HepG2 (cell line): ENCODE results near the gene PEPD. TPM values are rescaled to one million over a fixed set of nuclear protein-coding genes. Genes with fewer than 3 reads are reported as not detected.

Experiments used
- GMEB2 ChIP-seq: IDR thresholded peaks from 2 replicates; pipeline ENCODE4 v1.6.1; 2016; ENCODE audit warnings: missing biosample characterization, missing genetic modification reagents, low read depth
- HIC2 ChIP-seq: sonication (generic); formaldehyde crosslinking; IDR thresholded peaks from 2 replicates; pipeline ENCODE4 v1.9.0; 2022; ENCODE audit warnings: low read depth, missing genetic modification reagents
- HNF1A ChIP-seq, 2 experiments: sonication (generic) in 1 of 2; formaldehyde crosslinking in 1 of 2; IDR thresholded peaks; 2 replicates each; pipeline versions ENCODE4 v1.4.0 to v1.6.1; 2016 to 2020; ENCODE audit warnings: borderline replicate concordance in 1 of 2, low read depth in 1 of 2, mild to moderate bottlenecking in 1 of 2, missing genetic modification reagents in 1 of 2
- HNF4A ChIP-seq: sonication (generic); formaldehyde crosslinking; IDR thresholded peaks from 2 replicates; pipeline ENCODE4 v1.4.0; 2020; ENCODE audit warnings: missing genetic modification reagents
- PLRG1 ChIP-seq: fragments of 450-650 bp; conservative IDR thresholded peaks from 2 replicates; pipeline ENCODE4 v1.6.1; 2016
- REPIN1 ChIP-seq: sonication (generic); formaldehyde crosslinking; IDR thresholded peaks from 2 replicates; pipeline ENCODE4 v1.8.0; 2022; ENCODE audit warnings: missing genetic modification reagents, low read depth, mild to moderate bottlenecking, borderline replicate concordance
- SOX6 ChIP-seq, 2 experiments: fragments of 450-650 bp in 1 of 2; sonication (generic) in 1 of 2; formaldehyde crosslinking in 1 of 2; IDR thresholded peaks; 2 replicates each; pipeline versions ENCODE4 v1.4.0 to v1.6.1; 2017 to 2020; ENCODE audit warnings: antibody characterized with exemption in 1 of 2, mild to moderate bottlenecking in 1 of 2, missing genetic modification reagents in 1 of 2
- SRSF1 ChIP-seq: fragments of 200-400 bp; formaldehyde crosslinking; optimal IDR thresholded peaks from 2 replicates; pipeline ENCODE3; 2017; ENCODE audit warnings: mild to moderate bottlenecking, low read depth, low read length, moderate library complexity
- TBX3 ChIP-seq: fragments of 450-650 bp; IDR thresholded peaks from 2 replicates; pipeline ENCODE4 v1.6.1; 2017; ENCODE audit warnings: antibody characterized with exemption, mild to moderate bottlenecking, inconsistent platforms, borderline replicate concordance
- YEATS4 ChIP-seq: sonication (generic); formaldehyde crosslinking; IDR thresholded peaks from 2 replicates; pipeline ENCODE4 v1.4.0; 2020; ENCODE audit warnings: missing genetic modification reagents, borderline replicate concordance
- ZNF230 ChIP-seq: sonication (generic); formaldehyde crosslinking; IDR thresholded peaks from 2 replicates; pipeline ENCODE4 v1.4.0; 2020; ENCODE audit warnings: mild to moderate bottlenecking, missing genetic modification reagents
- ZNF563 ChIP-seq: sonication (generic); formaldehyde crosslinking; IDR thresholded peaks from 2 replicates; pipeline ENCODE4 v1.8.0; 2022; ENCODE audit warnings: mild to moderate bottlenecking, moderate library complexity, missing genetic modification reagents
- ZNF792 ChIP-seq: IDR thresholded peaks from 2 replicates; pipeline ENCODE4 v1.6.1; 2016
- polyA plus RNA-seq, 8 experiments: library from polyadenylated mRNA; depleted of rRNA in 3 of 8; stranded (reverse) in 7 of 8; unstranded in 1 of 8; fragments of >200 nt; fragmentation: Illumina TruSeq in 4 of 8; extraction: Trizol in 4 of 8; gene quantifications; 2 replicates each; pipeline versions ENCODE4 v1.2.1 to v1.2.3, GENCODE V29; 2011 to 2016; ENCODE audit warnings: low read depth in 4 of 8, missing spikeins in 1 of 8, mixed read lengths in 1 of 8; ENCODE audit not compliant: insufficient read depth in 1 of 8
- total RNA-seq, 5 experiments: library from RNA; depleted of rRNA; stranded (reverse); fragments of >200 nt; fragmentation: Illumina TruSeq; extraction: Trizol; gene quantifications; 2 replicates each; pipeline ENCODE4 v1.2.3, GENCODE V29; 2016; ENCODE audit warnings: low read depth in 1 of 5
- TF ChIP-seq, protein P1 (sequence below): sonication (generic); formaldehyde crosslinking; IDR thresholded peaks from 2 replicates; pipeline ENCODE4 v1.4.0; 2020; ENCODE audit warnings: missing genetic modification reagents

PEPD gene
- total and polyA plus RNA-seq, 2 of the 13 experiments (the other 11 are each of a cell fraction or from before 2014, with no cell fraction given): 60.7 to 75.1 TPM

GRCh38 chr19:33399745-33400681 lies 121.6 kb downstream of the PEPD start (continued):
- TF ChIP-seq, protein P1, sequence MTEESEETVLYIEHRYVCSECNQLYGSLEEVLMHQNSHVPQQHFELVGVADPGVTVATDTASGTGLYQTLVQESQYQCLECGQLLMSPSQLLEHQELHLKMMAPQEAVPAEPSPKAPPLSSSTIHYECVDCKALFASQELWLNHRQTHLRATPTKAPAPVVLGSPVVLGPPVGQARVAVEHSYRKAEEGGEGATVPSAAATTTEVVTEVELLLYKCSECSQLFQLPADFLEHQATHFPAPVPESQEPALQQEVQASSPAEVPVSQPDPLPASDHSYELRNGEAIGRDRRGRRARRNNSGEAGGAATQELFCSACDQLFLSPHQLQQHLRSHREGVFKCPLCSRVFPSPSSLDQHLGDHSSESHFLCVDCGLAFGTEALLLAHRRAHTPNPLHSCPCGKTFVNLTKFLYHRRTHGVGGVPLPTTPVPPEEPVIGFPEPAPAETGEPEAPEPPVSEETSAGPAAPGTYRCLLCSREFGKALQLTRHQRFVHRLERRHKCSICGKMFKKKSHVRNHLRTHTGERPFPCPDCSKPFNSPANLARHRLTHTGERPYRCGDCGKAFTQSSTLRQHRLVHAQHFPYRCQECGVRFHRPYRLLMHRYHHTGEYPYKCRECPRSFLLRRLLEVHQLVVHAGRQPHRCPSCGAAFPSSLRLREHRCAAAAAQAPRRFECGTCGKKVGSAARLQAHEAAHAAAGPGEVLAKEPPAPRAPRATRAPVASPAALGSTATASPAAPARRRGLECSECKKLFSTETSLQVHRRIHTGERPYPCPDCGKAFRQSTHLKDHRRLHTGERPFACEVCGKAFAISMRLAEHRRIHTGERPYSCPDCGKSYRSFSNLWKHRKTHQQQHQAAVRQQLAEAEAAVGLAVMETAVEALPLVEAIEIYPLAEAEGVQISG (CRISPR knock-in tag): peak; percentile 62
- TF ChIP-seq REPIN1 (CRISPR knock-in tag) (peak; percentile 64; the same call in 1 of the 2 replicates), YEATS4 (CRISPR knock-in tag) (peak; percentile 72; the same call in 1 of the 2 replicates), TBX3 (no peak), ZNF792 (CRISPR knock-in tag) (no peak), HNF4A (CRISPR knock-in tag) (peak; percentile 95), HNF1A (IDR thresholded peaks at IDR 0.05; ENCODE audit: low read depth) (no peak), HNF1A (CRISPR knock-in tag; IDR thresholded peaks at IDR 0.05; ENCODE audit: borderline replicate concordance) (peak; percentile 52; the same call in 1 of the 2 replicates), ZNF230 (peak; percentile 74; the same call in 1 of the 2 replicates), PLRG1 (no peak), ZNF563 (CRISPR knock-in tag) (peak; percentile 57; the same call in 1 of the 2 replicates), GMEB2 (CRISPR knock-in tag) (no peak), SOX6 (IDR thresholded peaks at IDR 0.05) (no peak), SOX6 (CRISPR knock-in tag; IDR thresholded peaks at IDR 0.05) (peak; percentile 61; the same call in 1 of the 2 replicates), SRSF1 (peak; percentile 39), HIC2 (peak; percentile 96)
